HepG2 (cell line): ENCODE results near the gene FAM174C. TPM values are rescaled to one million over a fixed set of nuclear protein-coding genes. Genes with fewer than 3 reads are reported as not detected.

Experiments
- AGO2 ChIP-seq: fragments of 200-400 bp; formaldehyde crosslinking; optimal IDR thresholded peaks from 2 replicates; pipeline ENCODE3; 2017; ENCODE audit warnings: mild to moderate bottlenecking, low read depth, low read length, moderate library complexity
- CBX2 ChIP-seq, 2 experiments: fragments of 200-600 bp in 1 of 2; sonication (generic); formaldehyde crosslinking in 1 of 2; IDR thresholded peaks; 2 replicates each; pipeline versions ENCODE4 v1.7.0 to v1.8.1; 2018 to 2022; ENCODE audit warnings: low read depth in 2 of 2, low read length in 1 of 2, mild to moderate bottlenecking in 1 of 2, missing genetic modification reagents in 1 of 2
- CEBPB ChIP-seq: IDR thresholded peaks from 2 replicates; pipeline ENCODE4 v1.6.1; 2011; ENCODE audit warnings: low read depth, low read length, improper control_type of control experiment, borderline replicate concordance
- KDM3A ChIP-seq: IDR thresholded peaks from 2 replicates; pipeline ENCODE4 v1.6.1; 2018; ENCODE audit warnings: low read depth, missing compliant biosample characterization
- KDM4B ChIP-seq: sonication (generic); formaldehyde crosslinking; IDR thresholded peaks from 2 replicates; pipeline ENCODE4 v1.4.0; 2020; ENCODE audit warnings: missing genetic modification reagents
- KLF15 ChIP-seq: sonication (generic); formaldehyde crosslinking; IDR thresholded peaks from 2 replicates; pipeline ENCODE4 v1.8.1; 2023; ENCODE audit warnings: borderline replicate concordance, mild to moderate bottlenecking, inconsistent platforms, missing genetic modification reagents, mixed read lengths
- MYC ChIP-seq: sonication (generic); formaldehyde crosslinking; IDR thresholded peaks from 2 replicates; pipeline ENCODE4 v1.9.0; 2021; ENCODE audit warnings: missing genetic modification reagents, borderline replicate concordance
- RBM39 ChIP-seq: fragments of 200-400 bp; formaldehyde crosslinking; IDR thresholded peaks from one replicate; pipeline ENCODE4 v1.6.1; 2018; ENCODE audit warnings: antibody characterized with exemption, mild to moderate bottlenecking, low read depth, low read length; ENCODE audit not compliant: poor library complexity, severe bottlenecking
- SOX5 ChIP-seq: IDR thresholded peaks from 2 replicates; pipeline ENCODE4 v1.6.1; 2016; ENCODE audit warnings: borderline replicate concordance
- SP4 ChIP-seq: sonication (generic); formaldehyde crosslinking; IDR thresholded peaks from 2 replicates; pipeline ENCODE4 v1.8.1; 2023; ENCODE audit warnings: mild to moderate bottlenecking, missing genetic modification reagents
- ZBTB7A ChIP-seq: sonication (generic); formaldehyde crosslinking; IDR thresholded peaks from 2 replicates; pipeline ENCODE4 v1.8.0; 2022; ENCODE audit warnings: mild to moderate bottlenecking, missing genetic modification reagents
- ZFAT ChIP-seq: sonication (generic); formaldehyde crosslinking; conservative IDR thresholded peaks from 2 replicates; pipeline ENCODE4 v1.8.1; 2023; ENCODE audit warnings: missing genetic modification reagents, inconsistent platforms
- ZNF253 ChIP-seq: sonication (generic); formaldehyde crosslinking; IDR thresholded peaks from 2 replicates; pipeline ENCODE4 v1.8.0; 2022; ENCODE audit warnings: mild to moderate bottlenecking, missing genetic modification reagents, borderline replicate concordance
- ZNF720 ChIP-seq: sonication (generic); formaldehyde crosslinking; IDR thresholded peaks from 2 replicates; pipeline ENCODE4 v1.4.0; 2020; ENCODE audit warnings: missing genetic modification reagents
- ZNF776 ChIP-seq: sonication (generic); formaldehyde crosslinking; IDR thresholded peaks from 2 replicates; pipeline ENCODE4 v1.4.0; 2020; ENCODE audit warnings: mild to moderate bottlenecking, missing genetic modification reagents
- ZNF790 ChIP-seq: sonication (generic); formaldehyde crosslinking; IDR thresholded peaks from 2 replicates; pipeline ENCODE4 v1.8.0; 2022; ENCODE audit warnings: missing genetic modification reagents, mild to moderate bottlenecking, borderline replicate concordance
- ZSCAN29 ChIP-seq: sonication (generic); formaldehyde crosslinking; conservative IDR thresholded peaks from 2 replicates; pipeline ENCODE4 v1.4.0; 2020; ENCODE audit warnings: mild to moderate bottlenecking, missing genetic modification reagents
- polyA plus RNA-seq, 8 experiments: library from polyadenylated mRNA; depleted of rRNA in 3 of 8; stranded (reverse) in 7 of 8; unstranded in 1 of 8; fragments of >200 nt; fragmentation: Illumina TruSeq in 4 of 8; extraction: Trizol in 4 of 8; gene quantifications; 2 replicates each; pipeline versions ENCODE4 v1.2.1 to v1.2.3, GENCODE V29; 2011 to 2016; ENCODE audit warnings: low read depth in 4 of 8, missing spikeins in 1 of 8, mixed read lengths in 1 of 8; ENCODE audit not compliant: insufficient read depth in 1 of 8
- total RNA-seq, 5 experiments: library from RNA; depleted of rRNA; stranded (reverse); fragments of >200 nt; fragmentation: Illumina TruSeq; extraction: Trizol; gene quantifications; 2 replicates each; pipeline ENCODE4 v1.2.3, GENCODE V29; 2016; ENCODE audit warnings: low read depth in 1 of 5
- TF ChIP-seq, protein P1 (sequence below): sonication (generic); formaldehyde crosslinking; conservative IDR thresholded peaks from 2 replicates; pipeline ENCODE4 v1.4.0; 2020; ENCODE audit warnings: missing genetic modification reagents
- TF ChIP-seq, protein P2 (sequence below): sonication (generic); formaldehyde crosslinking; IDR thresholded peaks from 2 replicates; pipeline ENCODE4 v1.5.0; 2020; ENCODE audit warnings: mild to moderate bottlenecking, missing genetic modification reagents, borderline replicate concordance
- TF ChIP-seq, protein P3 (sequence below): sonication (generic); formaldehyde crosslinking; IDR thresholded peaks from 2 replicates; pipeline ENCODE4 v1.5.0; 2020; ENCODE audit warnings: missing genetic modification reagents, mild to moderate bottlenecking, borderline replicate concordance
- TF ChIP-seq, protein P4 (sequence below): sonication (generic); formaldehyde crosslinking; IDR thresholded peaks from 2 replicates; pipeline ENCODE4 v1.9.0; 2021; ENCODE audit warnings: missing genetic modification reagents, mild to moderate bottlenecking, borderline replicate concordance

FAM174C gene
- total and polyA plus RNA-seq, 2 of the 13 experiments (the other 11 are each of a cell fraction or from before 2014, with no cell fraction given) = 19.5 to 31.3 TPM

DNA sequence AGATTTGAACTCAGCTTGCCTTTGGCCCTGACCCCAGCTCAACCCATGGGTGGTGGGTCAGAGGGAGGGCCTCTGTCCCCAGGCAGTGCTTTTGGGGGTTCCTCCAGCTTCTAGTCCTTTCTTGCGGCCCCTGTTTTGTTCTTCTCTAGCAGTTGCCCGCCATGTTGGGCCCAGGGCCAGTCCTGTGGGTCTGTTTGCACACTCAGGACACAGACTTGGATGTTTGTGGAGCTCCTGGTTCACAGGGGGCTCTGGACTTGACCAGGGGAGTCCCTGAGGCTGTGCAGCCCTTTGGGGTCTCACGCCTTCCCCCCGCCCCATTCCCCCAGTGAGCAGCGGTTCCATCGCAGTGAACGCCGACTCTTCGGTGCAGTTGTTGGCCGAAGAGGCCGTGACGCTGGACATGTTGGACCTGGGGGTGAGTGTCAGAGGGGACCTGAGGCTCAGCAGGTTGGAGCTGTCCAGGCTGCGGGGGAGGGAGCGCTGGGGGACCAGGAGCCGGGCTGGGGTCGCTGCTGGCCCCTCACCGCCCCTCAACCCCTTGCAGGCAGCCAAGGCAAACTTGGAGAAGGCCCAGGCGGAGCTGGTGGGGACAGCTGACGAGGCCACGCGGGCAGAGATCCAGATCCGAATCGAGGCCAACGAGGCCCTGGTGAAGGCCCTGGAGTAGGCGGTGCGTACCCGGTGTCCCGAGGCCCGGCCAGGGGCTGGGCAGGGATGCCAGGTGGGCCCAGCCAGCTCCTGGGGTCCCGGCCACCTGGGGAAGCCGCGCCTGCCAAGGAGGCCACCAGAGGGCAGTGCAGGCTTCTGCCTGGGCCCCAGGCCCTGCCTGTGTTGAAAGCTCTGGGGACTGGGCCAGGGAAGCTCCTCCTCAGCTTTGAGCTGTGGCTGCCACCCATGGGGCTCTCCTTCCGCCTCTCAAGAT lies 31.3 kb upstream of the FAM174C start (continued):
- TF ChIP-seq KDM3A = peak; percentile 64; the same call in 1 of the 2 replicates
- no peak for TF ChIP-seq ZNF776
- TF ChIP-seq ZSCAN29 = no peak
- TF ChIP-seq KLF15 = peak; percentile 19; the same call in 1 of the 2 replicates
- TF ChIP-seq, protein P1, sequence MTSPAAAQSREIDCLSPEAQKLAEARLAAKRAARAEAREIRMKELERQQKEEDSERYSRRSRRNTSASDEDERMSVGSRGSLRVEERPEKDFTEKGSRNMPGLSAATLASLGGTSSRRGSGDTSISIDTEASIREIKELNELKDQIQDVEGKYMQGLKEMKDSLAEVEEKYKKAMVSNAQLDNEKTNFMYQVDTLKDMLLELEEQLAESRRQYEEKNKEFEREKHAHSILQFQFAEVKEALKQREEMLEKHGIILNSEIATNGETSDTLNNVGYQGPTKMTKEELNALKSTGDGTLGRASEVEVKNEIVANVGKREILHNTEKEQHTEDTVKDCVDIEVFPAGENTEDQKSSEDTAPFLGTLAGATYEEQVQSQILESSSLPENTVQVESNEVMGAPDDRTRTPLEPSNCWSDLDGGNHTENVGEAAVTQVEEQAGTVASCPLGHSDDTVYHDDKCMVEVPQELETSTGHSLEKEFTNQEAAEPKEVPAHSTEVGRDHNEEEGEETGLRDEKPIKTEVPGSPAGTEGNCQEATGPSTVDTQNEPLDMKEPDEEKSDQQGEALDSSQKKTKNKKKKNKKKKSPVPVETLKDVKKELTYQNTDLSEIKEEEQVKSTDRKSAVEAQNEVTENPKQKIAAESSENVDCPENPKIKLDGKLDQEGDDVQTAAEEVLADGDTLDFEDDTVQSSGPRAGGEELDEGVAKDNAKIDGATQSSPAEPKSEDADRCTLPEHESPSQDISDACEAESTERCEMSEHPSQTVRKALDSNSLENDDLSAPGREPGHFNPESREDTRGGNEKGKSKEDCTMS (CRISPR knock-in tag) = no peak
- no peak for TF ChIP-seq ZNF720
- TF ChIP-seq ZNF253 (CRISPR knock-in tag) = no peak
- TF ChIP-seq SP4 (CRISPR knock-in tag) = peak; percentile 16; the same call in 1 of the 2 replicates
- peak; percentile 78 for TF ChIP-seq AGO2
- no peak; the same call in 1 of the 2 replicates for TF ChIP-seq ZNF790
- 0 out of 2 replicates have a peak, but pooled peaks have one; percentile 89 for TF ChIP-seq ZBTB7A (CRISPR knock-in tag)
- TF ChIP-seq SOX5 (CRISPR knock-in tag) = no peak
- TF ChIP-seq CEBPB = peak; percentile 22
- TF ChIP-seq, protein P2, sequence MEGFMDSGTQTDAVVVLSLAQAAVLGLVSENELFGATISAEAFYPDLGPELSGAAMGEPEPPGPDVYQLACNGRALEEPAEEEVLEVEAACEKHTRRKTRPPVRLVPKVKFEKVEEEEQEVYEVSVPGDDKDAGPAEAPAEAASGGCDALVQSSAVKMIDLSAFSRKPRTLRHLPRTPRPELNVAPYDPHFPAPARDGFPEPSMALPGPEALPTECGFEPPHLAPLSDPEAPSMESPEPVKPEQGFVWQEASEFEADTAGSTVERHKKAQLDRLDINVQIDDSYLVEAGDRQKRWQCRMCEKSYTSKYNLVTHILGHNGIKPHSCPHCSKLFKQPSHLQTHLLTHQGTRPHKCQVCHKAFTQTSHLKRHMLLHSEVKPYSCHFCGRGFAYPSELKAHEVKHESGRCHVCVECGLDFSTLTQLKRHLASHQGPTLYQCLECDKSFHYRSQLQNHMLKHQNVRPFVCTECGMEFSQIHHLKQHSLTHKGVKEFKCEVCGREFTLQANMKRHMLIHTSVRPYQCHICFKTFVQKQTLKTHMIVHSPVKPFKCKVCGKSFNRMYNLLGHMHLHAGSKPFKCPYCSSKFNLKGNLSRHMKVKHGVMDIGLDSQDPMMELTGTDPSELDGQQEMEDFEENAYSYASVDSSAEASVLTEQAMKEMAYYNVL = no peak; the same call in 1 of the 2 replicates
- TF ChIP-seq KDM4B (CRISPR knock-in tag) = peak; percentile 49; the same call in 1 of the 2 replicates
- no peak for TF ChIP-seq CBX2 (IDR thresholded peaks at IDR 0.05; ENCODE audit: low read depth, low read length)
- no peak for TF ChIP-seq CBX2 (CRISPR knock-in tag; IDR thresholded peaks at IDR 0.05; ENCODE audit: low read depth)
- TF ChIP-seq MYC (CRISPR knock-in tag) = no peak
- 0 out of 2 replicates have a peak, but pooled peaks have one; percentile 29 for TF ChIP-seq ZFAT (CRISPR knock-in tag)
- TF ChIP-seq, protein P3, sequence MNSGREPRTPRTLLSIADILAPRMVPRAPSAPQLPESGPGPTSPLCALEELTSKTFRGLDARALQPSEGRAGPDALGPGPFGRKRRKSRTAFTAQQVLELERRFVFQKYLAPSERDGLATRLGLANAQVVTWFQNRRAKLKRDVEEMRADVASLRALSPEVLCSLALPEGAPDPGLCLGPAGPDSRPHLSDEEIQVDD = no peak
- TF ChIP-seq RBM39 = peak; percentile 6
- TF ChIP-seq, protein P4, sequence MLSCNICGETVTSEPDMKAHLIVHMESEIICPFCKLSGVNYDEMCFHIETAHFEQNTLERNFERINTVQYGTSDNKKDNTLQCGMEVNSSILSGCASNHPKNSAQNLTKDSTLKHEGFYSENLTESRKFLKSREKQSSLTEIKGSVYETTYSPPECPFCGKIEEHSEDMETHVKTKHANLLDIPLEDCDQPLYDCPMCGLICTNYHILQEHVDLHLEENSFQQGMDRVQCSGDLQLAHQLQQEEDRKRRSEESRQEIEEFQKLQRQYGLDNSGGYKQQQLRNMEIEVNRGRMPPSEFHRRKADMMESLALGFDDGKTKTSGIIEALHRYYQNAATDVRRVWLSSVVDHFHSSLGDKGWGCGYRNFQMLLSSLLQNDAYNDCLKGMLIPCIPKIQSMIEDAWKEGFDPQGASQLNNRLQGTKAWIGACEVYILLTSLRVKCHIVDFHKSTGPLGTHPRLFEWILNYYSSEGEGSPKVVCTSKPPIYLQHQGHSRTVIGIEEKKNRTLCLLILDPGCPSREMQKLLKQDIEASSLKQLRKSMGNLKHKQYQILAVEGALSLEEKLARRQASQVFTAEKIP = no peak
